Subcutaneous abdominal adipose tissue (tissue), 5 donors: ENCODE measurements around the gene DDAH1.
A peak's percentile ranks its signal among the peaks of the same experiment; 100 is the strongest.

ENCODE experiments used
- H3K27ac ChIP-seq: one replicate; pipeline ENCODE4 v1.7.0; 2013; ENCODE audit warnings: low read depth, mild to moderate bottlenecking, inconsistent platforms, low read length, moderate library complexity
- H3K27me3 ChIP-seq, 5 donors: one replicate each; pipeline ENCODE4 v1.7.0; 2013; ENCODE audit warnings: low read length in 5 of 5, inconsistent platforms in 1 of 5; ENCODE audit not compliant: control insufficient read depth in 5 of 5, insufficient read depth in 4 of 5
- H3K36me3 ChIP-seq, 5 donors: one replicate each; pipeline ENCODE4 v1.7.0; 2013; ENCODE audit warnings: low read length in 5 of 5; ENCODE audit not compliant: control insufficient read depth in 5 of 5, insufficient read depth in 5 of 5
- H3K4me1 ChIP-seq, 5 donors: one replicate each; pipeline ENCODE4 v1.7.0; 2013; ENCODE audit warnings: low read length in 5 of 5, mild to moderate bottlenecking in 3 of 5, moderate library complexity in 1 of 5; ENCODE audit not compliant: control insufficient read depth in 5 of 5, insufficient read depth in 5 of 5
- H3K4me3 ChIP-seq, 5 donors: one replicate each; pipeline ENCODE4 v1.7.0; 2013; ENCODE audit warnings: low read length in 5 of 5, low read depth in 1 of 5
- H3K9ac ChIP-seq, 5 donors: one replicate each; pipeline ENCODE4 v1.7.0; 2013; ENCODE audit warnings: low read length in 5 of 5, mild to moderate bottlenecking in 4 of 5, moderate library complexity in 3 of 5
- H3K9me3 ChIP-seq, 5 donors: one replicate each; pipeline ENCODE4 v1.7.0; 2013; ENCODE audit warnings: low read length in 5 of 5; ENCODE audit not compliant: control insufficient read depth in 5 of 5
- donor health status: healthy.
- donor health status: healthy.
- donor health status: healthy.
- donor health status: healthy.
- donor health status: healthy.

The DDAH1 gene

GRCh38 chr1:85276215-85276977 lies 188.6 kb downstream of the DDAH1 start, which contains the start of gene BCL10:
TSS of gene BCL10 (minus strand) at chr1:85276632. CDS start at chr1:85276352, 280 bp downstream.
- Histone ChIP-seq H3K4me3 (peak within 1 kb of the TSS; percentile 90 to 99 (median 99)), H3K9me3 (no peaks in the 10 kb centered on the region), H3K9ac (peak within 1 kb of the TSS; percentile 49 to 97 (median 93)), H3K27me3 (no peaks in the 10 kb centered on the region), H3K36me3 (peaks cover 0 to 6% (median under 1%) of the 10 kb centered on the region in 5 donors), H3K4me1 (peaks cover 3 to 46% (median 32%) of the 10 kb centered on the region in 5 donors), H3K27ac (peak within 1 kb of the TSS; percentile 72)

- Histone ChIP-seq H3K27me3 (no peaks in the 10 kb centered on the region), H3K4me1 (peaks cover 3 to 48% (median 32%) of the 10 kb centered on the region in 5 donors), H3K9ac (peak overlapping the region; percentile 49 to 97 (median 93)), H3K27ac (peak overlapping the region; percentile 72), H3K9me3 (no peaks in the 10 kb centered on the region), H3K36me3 (peaks cover 0 to 8% (median 6%) of the 10 kb centered on the region in 5 donors), H3K4me3 (peak overlapping the region; percentile 90 to 99 (median 99))
Measured at GRCh38 chr1:85275701-85276214, 189.2 kb downstream of the DDAH1 start.

- Histone ChIP-seq H3K27me3 (no peaks in the 10 kb centered on the region), H3K27ac (peak overlapping the region; percentile 72), H3K9ac (peak overlapping the region in 3 of 5 donors; percentile 93 to 97 (median 95)), H3K4me3 (peak overlapping the region; percentile 90 to 99 (median 99)), H3K36me3 (peaks cover 3 to 14% (median 11%) of the 10 kb centered on the region in 5 donors), H3K9me3 (no peaks in the 10 kb centered on the region), H3K4me1 (peaks cover 3 to 48% (median 32%) of the 10 kb centered on the region in 5 donors)
Measured at GRCh38 chr1:85274969-85275453, 189.9 kb downstream of the DDAH1 start.

GRCh38 chr1:85273397-85273796 lies 191.6 kb downstream of the DDAH1 start:
- Histone ChIP-seq H3K27ac (no peak overlapping the region), H3K4me1 (peaks cover 3 to 40% (median 32%) of the 10 kb centered on the region in 5 donors), H3K9ac (no peak overlapping the region), H3K4me3 (no peak overlapping the region), H3K27me3 (no peaks in the 10 kb centered on the region), H3K9me3 (no peaks in the 10 kb centered on the region), H3K36me3 (peaks cover 17 to 29% (median 24%) of the 10 kb centered on the region in 5 donors)

GRCh38 chr1:85268801-85269585 lies 196.0 kb downstream of the DDAH1 start:
- Histone ChIP-seq H3K27ac (no peak overlapping the region), H3K27me3 (no peaks in the 10 kb centered on the region), H3K4me1 (peaks cover 0 to 16% (median 6%) of the 10 kb centered on the region in 5 donors), H3K9ac (no peak overlapping the region), H3K36me3 (peaks cover 30 to 51% (median 43%) of the 10 kb centered on the region in 5 donors), H3K4me3 (no peak overlapping the region), H3K9me3 (no peaks in the 10 kb centered on the region)
